Measurements from ENCODE around the gene CLPTM1L. TPM values are rescaled to one million over a fixed set of nuclear protein-coding genes. Genes with fewer than 3 reads are reported as not detected.
A peak's percentile ranks its signal among the peaks of the same experiment; 100 is the strongest.

The CLPTM1L gene
- total and polyA plus RNA-seq, 2 donors from 2014 or later = 96.6 to 135 TPM

DNA sequence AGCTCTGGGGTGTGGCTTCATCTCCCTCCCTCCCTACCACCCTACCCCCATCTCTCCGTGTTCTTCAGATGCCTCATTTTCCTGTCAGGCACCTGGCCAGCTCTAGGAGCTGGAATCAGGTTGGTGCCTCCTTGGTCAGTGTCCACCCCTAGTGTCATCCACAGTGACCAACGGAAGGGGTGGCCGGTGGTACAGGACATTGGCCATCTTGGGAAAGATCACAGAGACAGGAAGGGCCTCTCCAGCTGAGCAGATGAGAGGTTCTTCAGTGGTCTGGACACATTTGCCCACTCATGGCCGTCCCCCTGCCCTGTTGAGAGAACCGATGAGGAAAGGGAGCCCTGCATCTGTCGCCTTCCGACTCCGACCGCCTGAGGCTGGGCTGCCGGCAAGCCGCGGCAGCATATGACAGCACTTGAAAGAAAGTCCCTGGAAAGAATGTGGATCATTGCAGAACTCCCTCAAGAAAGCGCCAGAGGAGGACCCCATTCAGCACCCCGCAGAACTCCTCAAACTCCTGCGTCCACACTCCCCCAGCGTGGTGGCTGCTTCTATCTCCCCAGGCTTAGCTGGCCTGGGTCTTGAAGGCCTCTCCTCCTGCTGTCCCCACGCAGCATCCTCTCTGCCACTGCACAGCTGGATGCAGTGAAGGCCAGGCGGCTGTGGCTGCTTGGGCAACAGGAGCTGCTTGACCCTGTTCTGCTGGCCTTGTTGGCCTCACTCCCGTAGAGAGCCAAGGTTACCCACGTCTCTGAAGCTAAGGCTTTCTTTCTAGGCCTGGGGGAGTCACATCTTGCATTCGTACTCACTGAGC lies 1.9 kb upstream of the CLPTM1L start:
- intact Hi-C loops (cut with DNase I) = no loop called here

DNA sequence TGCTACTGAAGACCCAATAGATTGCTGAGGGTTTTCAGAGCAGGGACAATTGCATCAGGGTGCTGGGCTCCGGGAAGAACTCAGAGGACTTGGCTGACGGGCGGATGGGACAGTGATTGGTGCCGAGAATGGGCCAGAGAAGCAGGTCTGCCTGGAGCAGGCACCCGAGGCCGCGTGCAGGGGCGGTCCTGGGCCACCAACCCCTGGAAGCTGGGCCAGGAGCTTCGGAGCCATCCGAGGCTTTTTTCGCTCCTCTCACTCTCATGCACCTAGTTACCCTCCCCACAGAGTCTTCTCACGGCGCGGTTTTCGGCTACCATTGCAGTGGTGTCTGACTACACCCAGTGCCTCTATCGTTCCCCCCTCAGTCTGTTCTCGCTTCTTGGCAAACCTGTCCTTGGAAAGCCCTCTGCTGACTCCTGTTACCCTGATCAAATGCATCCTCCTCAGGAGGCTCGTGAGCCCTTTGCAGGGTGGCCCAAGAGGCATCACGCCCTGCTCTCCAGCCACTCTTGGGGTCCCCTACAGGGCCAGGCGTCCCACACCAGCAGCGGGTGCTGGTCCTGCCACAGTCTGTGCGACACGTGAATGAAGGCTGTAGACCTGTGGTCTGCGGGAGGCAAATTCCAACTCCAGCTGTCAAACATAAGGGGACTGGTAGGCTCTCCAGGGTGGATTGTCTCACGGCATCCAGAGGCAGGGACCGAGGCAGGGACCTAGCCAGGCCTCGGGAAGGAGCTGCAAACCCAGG lies 1.2 kb upstream of the CLPTM1L start:
- H3K4me3 ChIP-seq (ENCODE audit: low read length in 3 of 3) = peak overlapping the region; percentile 71 to 97 (median 82)
- no peaks in the 10 kb centered on the region for H3K9me3 ChIP-seq (ENCODE audit: control insufficient read depth in 2 of 3, insufficient read depth in 1 of 3, low read length in 3 of 3)
- FAIRE-seq (no peak), DNase-seq (peak in 1 of 5 donors; percentile 60)
- intact Hi-C loops (cut with DNase I) = no loop called here
- no peaks in the 10 kb centered on the region for H3K27me3 ChIP-seq (ENCODE audit: control insufficient read depth, insufficient read depth, low read length)
- peaks cover 0 to 19% (median 8%) of the 10 kb centered on the region in 3 donors for H3K4me1 ChIP-seq (ENCODE audit: control insufficient read depth in 2 of 3, insufficient read depth in 2 of 3, low read depth in 1 of 3, low read length in 3 of 3)
- peak overlapping the region in 2 of 3 donors; percentile 62 to 97 for H3K9ac ChIP-seq (ENCODE audit: low read length in 3 of 3)
- TF ChIP-seq, protein P1, sequence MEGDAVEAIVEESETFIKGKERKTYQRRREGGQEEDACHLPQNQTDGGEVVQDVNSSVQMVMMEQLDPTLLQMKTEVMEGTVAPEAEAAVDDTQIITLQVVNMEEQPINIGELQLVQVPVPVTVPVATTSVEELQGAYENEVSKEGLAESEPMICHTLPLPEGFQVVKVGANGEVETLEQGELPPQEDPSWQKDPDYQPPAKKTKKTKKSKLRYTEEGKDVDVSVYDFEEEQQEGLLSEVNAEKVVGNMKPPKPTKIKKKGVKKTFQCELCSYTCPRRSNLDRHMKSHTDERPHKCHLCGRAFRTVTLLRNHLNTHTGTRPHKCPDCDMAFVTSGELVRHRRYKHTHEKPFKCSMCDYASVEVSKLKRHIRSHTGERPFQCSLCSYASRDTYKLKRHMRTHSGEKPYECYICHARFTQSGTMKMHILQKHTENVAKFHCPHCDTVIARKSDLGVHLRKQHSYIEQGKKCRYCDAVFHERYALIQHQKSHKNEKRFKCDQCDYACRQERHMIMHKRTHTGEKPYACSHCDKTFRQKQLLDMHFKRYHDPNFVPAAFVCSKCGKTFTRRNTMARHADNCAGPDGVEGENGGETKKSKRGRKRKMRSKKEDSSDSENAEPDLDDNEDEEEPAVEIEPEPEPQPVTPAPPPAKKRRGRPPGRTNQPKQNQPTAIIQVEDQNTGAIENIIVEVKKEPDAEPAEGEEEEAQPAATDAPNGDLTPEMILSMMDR (IDR thresholded peaks at IDR 0.05; ENCODE audit: borderline replicate concordance, extremely low read depth, insufficient read depth) = no peak
- H3K36me3 ChIP-seq (ENCODE audit: control insufficient read depth in 2 of 3, insufficient read depth in 3 of 3, low read length in 3 of 3) = peaks cover 0 to 14% (median 7%) of the 10 kb centered on the region in 3 donors
- no peak overlapping the region for H3K27ac ChIP-seq (ENCODE audit: low read depth in 2 of 2, low read length in 2 of 2)

More for the DNA sequence above, 1.9 kb upstream of the CLPTM1L start:
- Histone ChIP-seq H3K4me3 (ENCODE audit: low read length in 3 of 3) (no peak overlapping the region), H3K36me3 (ENCODE audit: control insufficient read depth in 2 of 3, insufficient read depth in 3 of 3, low read length in 3 of 3) (peaks cover 0 to 6% (median 2%) of the 10 kb centered on the region in 3 donors), H3K9ac (ENCODE audit: low read length in 3 of 3) (no peak overlapping the region), H3K9me3 (ENCODE audit: control insufficient read depth in 2 of 3, insufficient read depth in 1 of 3, low read length in 3 of 3) (no peaks in the 10 kb centered on the region), H3K4me1 (ENCODE audit: control insufficient read depth in 2 of 3, insufficient read depth in 2 of 3, low read depth in 1 of 3, low read length in 3 of 3) (peaks cover 0 to 19% (median 8%) of the 10 kb centered on the region in 3 donors), H3K27ac (ENCODE audit: low read depth in 2 of 2, low read length in 2 of 2) (no peak overlapping the region), H3K27me3 (ENCODE audit: control insufficient read depth, insufficient read depth, low read length) (no peaks in the 10 kb centered on the region)
- TF ChIP-seq, protein P1 (IDR thresholded peaks at IDR 0.05; ENCODE audit: borderline replicate concordance, extremely low read depth, insufficient read depth) = no peak
- no peak for FAIRE-seq
- DNase-seq = peak in 1 of 5 donors; percentile 61

DNA sequence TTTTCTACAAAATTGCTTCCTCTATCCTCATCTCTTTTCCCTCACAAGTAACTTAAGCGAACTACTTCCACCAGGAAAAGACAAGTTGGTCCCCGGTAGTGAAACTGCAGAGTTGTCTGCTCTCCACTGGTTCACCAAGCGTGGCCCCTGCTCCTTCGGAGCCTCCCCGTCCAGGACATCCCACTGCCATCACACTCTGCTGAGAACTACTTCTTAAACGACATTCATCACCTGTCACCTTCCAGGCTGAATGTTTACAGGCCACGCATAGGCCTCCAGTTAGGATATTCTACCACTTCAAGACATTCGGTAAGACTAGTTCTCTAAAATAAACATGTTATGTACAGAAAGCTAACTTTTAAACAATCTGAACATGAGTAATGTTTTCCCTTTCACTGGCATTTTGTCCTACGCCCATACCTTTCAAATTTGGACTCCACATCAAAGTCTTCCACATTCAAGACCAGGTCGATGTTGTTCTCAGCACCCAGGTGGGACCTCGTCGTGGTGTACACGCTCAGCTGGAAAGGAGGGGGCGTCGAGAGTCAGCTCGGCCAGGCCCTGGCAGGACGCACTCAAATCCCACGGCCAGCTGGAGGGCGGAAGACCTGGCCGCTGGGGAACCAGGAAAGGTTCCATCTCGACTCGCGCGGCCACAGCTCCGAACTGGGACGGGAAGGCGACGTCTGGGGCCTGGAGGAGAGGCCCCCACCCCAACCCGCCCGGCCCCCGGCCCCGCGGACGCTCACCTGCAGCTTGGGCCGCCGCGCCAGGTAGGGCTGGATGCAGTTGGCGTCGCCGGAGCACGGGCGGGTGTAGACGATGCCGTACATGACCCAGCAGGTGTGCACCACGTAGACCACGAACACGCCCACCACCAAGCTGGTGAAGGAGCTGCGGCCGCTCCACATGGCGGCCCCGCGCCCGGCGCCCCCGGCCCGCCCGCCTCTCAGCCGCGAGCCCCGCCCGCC lies 683 bp downstream of the CLPTM1L start:
- Histone ChIP-seq H3K36me3 (ENCODE audit: control insufficient read depth in 2 of 3, insufficient read depth in 3 of 3, low read length in 3 of 3) (peaks cover 0 to 22% (median 12%) of the 10 kb centered on the region in 3 donors), H3K27me3 (ENCODE audit: control insufficient read depth, insufficient read depth, low read length) (no peaks in the 10 kb centered on the region), H3K9ac (ENCODE audit: low read length in 3 of 3) (peak overlapping the region; percentile 34 to 48 (median 43)), H3K4me3 (ENCODE audit: low read length in 3 of 3) (peak overlapping the region; percentile 47 to 87 (median 82)), H3K4me1 (ENCODE audit: control insufficient read depth in 2 of 3, insufficient read depth in 2 of 3, low read depth in 1 of 3, low read length in 3 of 3) (peaks cover 0 to 23% (median 8%) of the 10 kb centered on the region in 3 donors), H3K9me3 (ENCODE audit: control insufficient read depth in 2 of 3, insufficient read depth in 1 of 3, low read length in 3 of 3) (no peaks in the 10 kb centered on the region), H3K27ac (ENCODE audit: low read depth in 2 of 2, low read length in 2 of 2) (peak overlapping the region; percentile 17)
- FAIRE-seq (no peak), DNase-seq (peak; percentile 14 to 77 (median 34))
- TF ChIP-seq, protein P1 (IDR thresholded peaks at IDR 0.05; ENCODE audit: borderline replicate concordance, extremely low read depth, insufficient read depth) = no peak
- intact Hi-C loops (cut with DNase I) = no loop called here

Measured in kidney (tissue), 14 donors.